GM19467 (cell line): ENCODE measurements around the gene CCDC43.
"Not testable (repeated sequence)": the region's sequence is repeated elsewhere in the genome, so short reads cannot be mapped to it uniquely, and the experiment has no call there.

Experiments
- ATAC-seq: cut with Tn5 transposase; IDR thresholded peaks from one replicate; pipeline ENCODE4 v1.9.1; 2021; ENCODE audit warnings: mild to moderate bottlenecking, moderate library complexity; ENCODE audit not compliant: unreplicated experiment

Gene CCDC43, protein sequence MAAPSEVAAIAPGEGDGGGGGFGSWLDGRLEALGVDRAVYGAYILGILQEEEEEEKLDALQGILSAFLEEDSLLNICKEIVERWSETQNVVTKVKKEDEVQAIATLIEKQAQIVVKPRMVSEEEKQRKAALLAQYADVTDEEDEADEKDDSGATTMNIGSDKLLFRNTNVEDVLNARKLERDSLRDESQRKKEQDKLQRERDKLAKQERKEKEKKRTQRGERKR

DNA sequence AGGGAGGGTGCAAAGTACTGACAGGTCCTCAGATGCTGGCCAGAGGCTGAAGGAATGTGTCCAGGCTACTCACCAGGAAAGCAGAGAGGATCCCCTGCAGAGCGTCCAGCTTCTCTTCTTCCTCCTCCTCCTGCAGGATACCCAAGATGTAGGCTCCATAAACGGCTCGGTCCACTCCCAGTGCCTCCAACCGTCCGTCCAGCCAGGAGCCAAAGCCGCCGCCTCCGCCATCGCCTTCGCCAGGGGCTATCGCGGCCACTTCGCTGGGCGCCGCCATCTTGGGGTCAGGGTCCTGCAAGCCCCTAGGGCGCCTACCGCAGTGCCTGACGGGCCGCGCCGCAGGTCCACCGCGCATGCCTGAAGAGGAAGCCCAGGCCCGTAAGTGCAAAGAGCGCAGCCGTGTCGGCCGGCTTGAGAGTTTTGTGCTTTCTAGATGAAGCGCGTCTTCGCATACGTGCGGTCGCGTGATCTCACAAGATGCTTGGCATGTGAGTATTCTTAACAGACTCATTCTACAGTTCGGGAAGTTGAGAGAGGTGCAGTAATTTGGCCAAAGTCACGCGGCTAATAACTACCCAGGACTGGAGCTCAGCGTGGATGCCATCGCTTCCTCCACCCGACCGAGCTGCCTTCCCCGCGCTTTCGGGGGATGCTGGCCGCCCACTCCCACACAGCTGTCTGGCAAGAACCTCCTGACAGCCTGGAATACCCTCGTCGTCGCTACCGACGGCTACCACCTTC is at the start of gene CCDC43:
Gene CCDC43, minus strand, starts transcription at position 300 of the 741 bp plus-strand sequence. Its CDS starts 23 bp downstream, at position 277.
- ATAC-seq = peak; percentile 76

GRCh38 chr17:44738214-44738906 is 48.8 kb upstream of the CCDC43 start:
- no peak for ATAC-seq

DNA sequence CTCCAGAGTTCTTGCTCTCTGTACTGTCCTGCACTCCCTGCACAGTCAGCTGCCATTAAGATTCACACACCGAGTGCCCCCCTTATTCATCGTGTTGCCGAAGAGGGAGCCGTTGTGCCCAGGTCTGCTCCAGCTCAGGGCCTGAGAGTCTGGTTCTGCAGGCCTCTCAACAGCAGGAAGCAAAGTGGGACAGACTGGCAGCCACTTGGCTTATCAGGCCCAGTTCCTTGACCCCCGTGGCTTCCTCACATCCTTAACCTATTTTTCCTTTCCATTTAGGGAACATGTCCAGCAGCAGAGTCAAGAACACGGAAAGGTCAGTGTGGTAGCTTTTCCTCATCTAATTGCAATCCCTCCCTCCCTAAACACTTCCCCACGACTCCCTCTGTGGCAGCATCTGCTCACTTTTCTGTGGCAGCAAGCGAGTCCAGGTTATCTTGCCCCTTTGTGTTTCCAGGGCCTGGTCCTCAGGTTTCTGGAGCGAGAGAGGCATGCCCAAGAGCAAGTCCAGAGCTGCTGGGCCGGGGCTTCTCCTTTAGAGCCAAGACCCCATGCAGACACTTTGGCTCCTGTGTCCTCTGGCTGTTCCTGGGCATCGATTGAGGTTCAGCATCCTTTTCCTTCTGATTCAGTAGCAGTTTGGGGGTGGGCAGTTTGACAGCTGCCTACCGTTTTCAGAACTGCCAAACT is 47.1 kb upstream of the CCDC43 start:
- no peak for ATAC-seq

DNA sequence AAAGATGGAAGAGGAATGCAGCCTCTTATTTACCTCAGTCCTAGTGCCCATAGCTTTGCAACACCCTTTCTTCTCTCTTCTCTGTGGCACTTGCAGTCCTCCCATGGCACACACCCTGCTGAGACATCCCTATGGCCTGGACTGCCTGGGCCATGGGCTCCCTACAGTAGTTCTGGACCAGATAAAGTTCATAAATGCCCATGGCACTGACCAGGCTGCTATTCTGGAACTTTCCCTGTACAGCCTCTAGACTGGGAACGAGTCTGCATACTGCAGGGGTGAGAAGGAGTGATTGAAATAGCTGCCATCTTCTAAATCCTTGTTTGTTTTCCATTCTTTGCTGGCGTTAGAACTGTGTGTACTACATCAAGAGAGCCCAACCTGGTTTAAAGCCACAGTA is 44.7 kb upstream of the CCDC43 start:
- ATAC-seq = no peak

DNA sequence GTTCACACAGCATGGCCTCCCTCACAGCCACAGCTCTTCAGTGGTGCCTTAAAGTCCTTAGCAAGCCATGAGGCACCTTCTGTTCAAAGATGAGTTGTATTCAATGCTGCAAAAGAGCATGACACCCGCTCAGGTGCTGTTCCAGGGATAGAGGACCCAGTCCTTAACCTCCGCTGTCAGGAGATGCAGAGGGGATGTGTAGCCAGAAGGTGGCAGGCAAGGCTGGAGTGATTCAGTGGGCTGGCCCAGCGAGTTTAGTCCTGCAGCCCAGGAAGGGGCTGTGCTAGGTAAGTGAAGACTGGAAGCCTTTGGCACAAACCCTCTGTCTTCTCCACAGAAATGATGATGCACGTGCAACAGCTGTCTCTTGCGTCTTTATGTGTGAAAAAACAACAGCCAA is 44.2 kb upstream of the CCDC43 start:
- ATAC-seq = no peak

GRCh38 chr17:44726121-44726520 is 36.5 kb upstream of the CCDC43 start:
- not testable (repeated sequence) for ATAC-seq

GRCh38 chr17:44722254-44722653 is 32.7 kb upstream of the CCDC43 start:
- ATAC-seq = no peak

DNA sequence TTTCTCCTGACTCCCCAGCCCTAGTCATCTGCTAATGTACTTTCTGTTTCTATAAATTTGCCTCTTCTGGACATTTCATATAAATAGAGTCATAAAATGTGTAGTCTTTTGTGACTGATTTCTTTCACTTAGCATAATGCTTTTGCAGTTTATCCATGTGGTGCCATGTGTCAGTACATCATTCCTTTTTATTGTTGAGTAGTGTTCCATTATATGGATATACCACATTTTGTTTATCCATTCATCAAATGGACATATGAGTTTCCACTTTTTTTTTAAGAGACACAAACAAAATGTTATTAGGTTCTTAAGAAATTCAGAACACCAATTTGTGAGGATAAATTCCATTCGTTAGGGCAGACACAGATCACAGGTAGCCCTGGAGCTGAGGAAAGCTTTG is 29.9 kb upstream of the CCDC43 start:
- no peak for ATAC-seq

DNA sequence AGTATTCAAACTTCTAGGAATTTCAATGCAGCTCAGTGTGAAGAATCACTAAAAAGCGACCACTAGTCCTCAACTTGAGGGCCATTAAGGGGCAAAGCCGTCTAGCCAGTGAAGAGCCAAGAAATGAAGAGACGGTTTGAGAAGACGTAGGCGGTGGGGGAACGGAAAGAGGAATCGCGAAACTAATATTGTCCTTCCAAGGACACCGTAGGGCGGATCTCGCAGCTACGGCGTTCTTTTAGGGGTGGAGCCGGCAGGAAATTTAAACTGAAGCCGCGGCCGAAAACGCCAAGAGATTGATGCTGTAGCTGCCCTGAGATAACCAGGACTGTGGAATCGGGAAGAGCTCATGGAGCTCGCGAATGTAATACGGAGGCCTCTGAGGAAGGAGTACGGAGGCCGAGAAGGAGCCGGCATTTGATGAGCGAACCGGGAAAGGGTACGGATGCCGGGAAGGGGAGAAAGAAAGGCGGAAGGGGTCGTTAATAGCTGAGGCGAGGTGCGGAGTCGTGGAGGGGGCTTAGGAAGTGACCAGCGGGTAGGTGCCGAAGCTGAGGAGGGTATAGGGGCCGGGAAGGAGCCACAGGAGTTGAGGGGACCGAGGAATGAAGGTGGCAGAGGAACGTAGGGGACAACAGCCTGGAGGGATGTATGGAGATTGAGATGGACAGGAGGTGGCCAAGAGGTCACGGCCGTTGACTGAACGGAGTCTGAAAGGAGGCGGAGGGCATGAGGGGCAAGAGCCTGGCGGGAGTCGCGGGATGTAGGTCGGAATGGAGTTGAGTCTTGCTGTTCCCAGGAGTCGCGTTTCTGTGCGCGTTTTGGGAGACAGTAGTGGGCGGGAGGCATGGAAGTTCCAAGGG is 19.1 kb upstream of the CCDC43 start, which contains the start of gene DBF4B:
Gene DBF4B, plus strand, starts transcription at position 265 of the 863 bp plus-strand sequence. Its CDS starts 156 bp downstream, at position 421.
- no peak for ATAC-seq

DNA sequence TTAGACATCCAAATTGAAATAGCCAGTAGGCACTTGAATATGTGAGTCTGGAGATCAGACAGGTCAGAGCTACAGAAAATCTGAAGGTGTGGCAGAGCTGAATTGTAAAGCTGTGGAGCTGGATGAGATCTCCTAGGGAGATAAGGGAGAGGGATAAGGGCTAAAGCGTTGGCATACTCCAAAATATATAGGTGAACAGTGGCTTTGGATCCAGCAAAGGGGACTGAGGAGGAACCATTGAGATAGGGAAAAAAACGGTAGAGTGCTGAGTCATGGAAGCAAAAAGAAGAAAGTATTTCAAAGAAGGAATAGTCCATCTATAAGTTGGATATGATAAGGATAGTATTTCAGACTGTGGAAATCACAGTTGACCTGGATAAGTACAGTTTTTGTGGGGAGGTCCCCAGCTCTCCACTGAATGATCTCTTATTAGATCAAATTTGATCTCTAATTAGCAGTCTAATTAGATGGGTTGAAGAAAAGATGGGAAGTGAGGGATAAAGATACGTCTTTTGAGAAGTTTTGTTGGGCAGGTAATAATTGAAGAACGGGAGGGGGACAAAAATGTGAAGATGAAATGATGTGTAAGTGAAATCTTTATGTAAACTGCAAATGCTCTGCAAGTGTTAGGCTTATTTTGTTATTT is 18.3 kb upstream of the CCDC43 start:
- no peak for ATAC-seq

DNA sequence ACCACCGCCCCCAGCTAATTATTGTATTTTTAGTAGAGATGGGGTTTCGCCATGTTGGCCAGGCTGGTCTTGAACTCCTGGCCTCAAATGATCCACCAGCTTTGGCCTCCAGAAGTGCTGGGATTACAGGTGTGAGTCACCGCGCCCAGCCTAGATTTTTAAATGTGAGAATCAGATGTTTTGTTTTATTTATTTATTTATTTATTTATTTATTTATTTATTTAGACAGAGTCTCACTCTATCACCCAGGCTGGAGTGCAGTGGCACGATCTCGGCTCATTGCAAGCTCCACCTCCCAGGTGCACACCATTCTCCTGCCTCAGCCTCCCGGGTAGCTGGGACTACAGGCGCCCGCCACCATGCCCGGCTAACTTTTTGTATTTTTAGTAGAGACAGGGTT is 10.7 kb upstream of the CCDC43 start:
- ATAC-seq = not testable (repeated sequence)

DNA sequence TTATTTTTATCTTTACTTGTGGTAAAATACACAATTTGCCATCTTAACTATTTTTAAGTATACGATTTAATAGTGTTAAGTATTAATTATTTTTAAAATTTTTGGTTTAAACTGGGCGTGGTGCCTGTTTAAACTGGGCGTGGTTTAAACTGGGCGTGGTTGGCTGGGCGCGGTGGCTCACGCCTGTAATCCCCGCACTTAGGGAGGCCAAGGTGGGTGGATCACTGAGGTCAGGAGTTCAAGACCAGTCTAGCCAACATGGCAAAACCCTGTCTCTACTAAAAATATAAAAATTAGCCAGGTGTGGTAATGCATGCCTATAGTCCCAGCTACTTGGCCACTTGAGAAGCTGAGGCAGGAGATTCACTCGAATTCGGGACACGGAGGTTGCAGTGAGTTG is 4.0 kb upstream of the CCDC43 start:
- ATAC-seq = no peak

DNA sequence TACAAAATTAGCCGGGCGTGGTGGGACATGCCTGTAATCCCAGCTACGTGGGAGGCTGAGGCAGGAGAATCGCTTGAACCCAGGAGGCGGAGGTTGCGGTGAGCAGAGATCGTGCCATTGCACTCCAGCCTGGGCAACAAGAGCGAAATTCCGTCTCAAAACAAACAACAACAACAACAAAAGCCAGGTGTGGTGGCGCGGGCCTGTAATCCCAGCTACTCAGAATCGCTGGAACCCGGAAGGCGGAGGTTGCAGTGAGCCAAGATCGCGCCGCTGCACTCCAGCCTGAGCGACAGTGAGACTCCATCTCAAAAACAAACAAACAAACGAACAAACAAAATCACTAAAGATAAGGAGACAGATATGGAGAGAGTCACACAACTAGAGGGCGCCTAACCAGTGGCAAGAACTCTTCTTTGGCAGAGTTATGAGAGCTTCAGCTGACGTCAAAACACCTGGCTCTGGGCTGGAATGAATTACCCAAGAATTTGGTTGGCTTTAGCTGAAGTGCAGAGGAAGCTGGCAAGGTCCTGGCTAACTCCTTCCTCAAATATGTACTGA is 1.2 kb upstream of the CCDC43 start:
- not testable (repeated sequence) for ATAC-seq

- ATAC-seq = no peak
Measured at GRCh38 chr17:44688675-44689476, 700 bp downstream of the CCDC43 start.

DNA sequence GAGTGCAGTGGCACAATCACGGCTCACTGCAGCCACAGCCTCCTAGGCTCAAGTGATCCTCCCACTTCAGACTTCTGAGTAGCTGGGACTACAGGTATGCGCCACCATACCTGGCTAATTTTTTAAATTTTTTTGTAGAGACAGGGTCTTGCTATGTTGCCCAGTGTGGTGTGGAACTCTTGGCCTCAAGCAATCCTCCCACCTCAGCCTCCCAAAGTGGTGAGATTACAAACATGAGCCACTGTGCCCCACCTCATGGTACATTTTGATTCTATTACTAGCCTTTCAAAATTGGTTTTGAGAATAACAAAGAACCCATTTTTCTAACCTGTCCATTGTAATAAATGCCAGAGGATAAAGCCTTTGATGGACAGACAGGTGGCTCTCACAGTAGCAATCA is 1.4 kb downstream of the CCDC43 start:
- ATAC-seq = no peak

GRCh38 chr17:44687756-44688155 is 1.8 kb downstream of the CCDC43 start:
- ATAC-seq = no peak

DNA sequence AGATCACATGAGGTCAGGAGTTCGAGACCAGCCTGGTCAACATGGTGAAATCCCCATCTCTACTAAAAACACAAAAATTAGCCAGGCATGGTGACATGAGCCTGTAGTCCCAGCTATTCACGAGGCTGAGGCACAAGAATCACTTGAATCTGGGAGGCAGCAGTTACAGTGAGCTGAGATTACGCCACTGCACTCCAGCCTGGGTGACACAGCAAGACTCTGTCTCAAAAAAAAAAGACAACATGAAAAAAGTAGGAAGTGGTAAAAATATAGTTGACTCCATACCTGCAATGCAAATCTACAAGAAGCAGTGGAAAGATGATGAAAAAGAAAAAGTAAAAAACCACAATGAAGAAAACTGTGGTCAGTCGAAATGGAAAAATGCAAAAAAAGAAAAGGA is 6.3 kb downstream of the CCDC43 start:
- ATAC-seq = not testable (repeated sequence)

GRCh38 chr17:44677136-44677535 is 12.4 kb downstream of the CCDC43 start:
- ATAC-seq = no peak

GRCh38 chr17:44673893-44674292 is 15.7 kb downstream of the CCDC43 start:
- ATAC-seq = no peak
